ENCODE data around the gene ZFYVE19.

ZFYVE19 gene

GRCh38 chr15:40815042-40815698, 8.3 kb downstream of the ZFYVE19 start:
- DNase-seq (ENCODE audit: low spot score): no peak

- DNase-seq (ENCODE audit: low spot score): no peak
Observed at GRCh38 chr15:40819048-40819447, 12.2 kb downstream of the ZFYVE19 start.

GRCh38 chr15:40821195-40821594, 14.3 kb downstream of the ZFYVE19 start:
- DNase-seq (ENCODE audit: low spot score): no peak

- no peak for DNase-seq (ENCODE audit: low spot score)
Observed at GRCh38 chr15:40823572-40824343, 16.9 kb downstream of the ZFYVE19 start.

- no peak for DNase-seq (ENCODE audit: low spot score)
Observed at GRCh38 chr15:40825661-40826422, 19.0 kb downstream of the ZFYVE19 start.

GRCh38 chr15:40826423-40827075, 19.7 kb downstream of the ZFYVE19 start:
- DNase-seq (ENCODE audit: low spot score): no peak

- DNase-seq (ENCODE audit: low spot score): no peak
Observed at GRCh38 chr15:40828447-40829036, 21.7 kb downstream of the ZFYVE19 start, which contains the start of gene PPP1R14D. PPP1R14D (minus strand) TSS chr15:40828708; CDS start chr15:40828641, 67 bp downstream.

GRCh38 chr15:40829115-40829514, 22.2 kb downstream of the ZFYVE19 start:
- DNase-seq (ENCODE audit: low spot score): no peak

GRCh38 chr15:40830884-40831283, 24.0 kb downstream of the ZFYVE19 start:
- DNase-seq (ENCODE audit: low spot score): no peak

- DNase-seq (ENCODE audit: low spot score): no peak
Observed at GRCh38 chr15:40831861-40832260, 25.0 kb downstream of the ZFYVE19 start.

GRCh38 chr15:40832903-40833302, 26.0 kb downstream of the ZFYVE19 start:
- no peak for DNase-seq (ENCODE audit: low spot score)

GRCh38 chr15:40836020-40836419, 29.1 kb downstream of the ZFYVE19 start:
- DNase-seq (ENCODE audit: low spot score): no peak

GRCh38 chr15:40838756-40839155, 31.9 kb downstream of the ZFYVE19 start:
- no peak for DNase-seq (ENCODE audit: low spot score)

- no peak for DNase-seq (ENCODE audit: low spot score)
Observed at GRCh38 chr15:40841741-40842140, 34.9 kb downstream of the ZFYVE19 start.

- no peak for DNase-seq (ENCODE audit: low spot score)
Observed at GRCh38 chr15:40843261-40843884, 36.5 kb downstream of the ZFYVE19 start.

- no peak for DNase-seq (ENCODE audit: low spot score)
Observed at GRCh38 chr15:40843885-40844695, 37.2 kb downstream of the ZFYVE19 start, which contains the start of gene SPINT1. SPINT1 (plus strand) TSS chr15:40844048; CDS start chr15:40844555, 507 bp downstream.

GRCh38 chr15:40844696-40845030, 37.8 kb downstream of the ZFYVE19 start:
- DNase-seq (ENCODE audit: low spot score): no peak

- no peak for DNase-seq (ENCODE audit: low spot score)
Observed at GRCh38 chr15:40845036-40845435, 38.1 kb downstream of the ZFYVE19 start.

- no peak for DNase-seq (ENCODE audit: low spot score)
Observed at GRCh38 chr15:40845511-40846284, 38.8 kb downstream of the ZFYVE19 start.
